Adrenal gland (tissue), 12 donors: ENCODE data around the gene NEU1. TPM values are rescaled to one million over a fixed set of nuclear protein-coding genes. Genes with fewer than 3 reads are reported as not detected.
"Not testable (repeated sequence)": the region's sequence is repeated elsewhere in the genome, so short reads cannot be mapped to it uniquely, and the experiment has no call there.

ENCODE experiments used
- DNase-seq, 7 donors: peaks; one replicate each; pipeline ENCODE4 v3.0.0-alpha.2; 2019 to 2020
- H3K27ac ChIP-seq, 5 donors: fragments of 200-600 bp; sonication (generic) in 4 of 5; 1 replicate in 3 of 5; 2 replicates in 2 of 5; pipeline versions ENCODE4 v1.5.1 to v1.8.0; 2016 to 2020; ENCODE audit warnings: mild to moderate bottlenecking in 1 of 5
- H3K27me3 ChIP-seq: fragments of 200-600 bp; 2 replicates; pipeline ENCODE4 v1.8.0; 2021
- H3K36me3 ChIP-seq, 2 donors: fragments of 200-600 bp; replicated peaks in 1 of 2; 1 replicate in 1 of 2; 2 replicates in 1 of 2; pipeline versions ENCODE4 v1.5.1 to v1.8.0; 2018 to 2022
- H3K4me1 ChIP-seq, 2 donors: fragments of 200-600 bp; replicated peaks in 1 of 2; 1 replicate in 1 of 2; 2 replicates in 1 of 2; pipeline versions ENCODE4 v1.5.1 to v1.8.0; 2018 to 2021
- H3K4me3 ChIP-seq, 4 donors: fragments of 200-600 bp; sonication (generic) in 3 of 4; one replicate each; pipeline ENCODE4 v1.5.1; 2016 to 2018
- H3K9me3 ChIP-seq, 3 donors: fragments of 200-600 bp; sonication (generic) in 1 of 3; replicated peaks in 1 of 3; 1 replicate in 2 of 3; 2 replicates in 1 of 3; pipeline versions ENCODE4 v1.5.1 to v1.8.0; 2016 to 2021
- CTCF ChIP-seq, 6 experiments: fragments of 450-650 bp in 4 of 6; fragments of 200-600 bp in 2 of 6; sonication (generic) in 1 of 6; IDR thresholded peaks; 1 replicate in 5 of 6; 2 replicates in 1 of 6; pipeline versions ENCODE4 v1.5.1 to v1.8.0; 2016 to 2021; ENCODE audit warnings: antibody characterized with exemption in 6 of 6, mild to moderate bottlenecking in 2 of 6, moderate library complexity in 1 of 6
- POLR2A ChIP-seq, 2 donors: fragments of 450-650 bp; IDR thresholded peaks; one replicate each; pipeline ENCODE4 v1.6.1; 2017; ENCODE audit warnings: antibody characterized with exemption in 2 of 2, mild to moderate bottlenecking in 2 of 2, moderate library complexity in 1 of 2
- WGBS, 4 donors: extraction: QIAGEN DNeasy Blood & Tissue Kit in 2 of 4; methylation state at CpG; one replicate each; pipeline versions ENCODE4 v1.1.5 to v1.1.7; 2013 to 2017; 5-methylcytosine and 5-hydroxymethylcytosine counted together
- intact Hi-C, 2 donors: fragments of 100-400 bp; cut with DNase I; formaldehyde crosslinking; loops; one replicate each; pipeline versions ENCODE4 v1.14.1 to v1.15.0; 2022 to 2023
- polyA plus RNA-seq, 3 donors: library from polyadenylated mRNA; stranded (reverse); fragments of 200-250 nt in 2 of 3; fragments of 350-450 nt in 1 of 3; fragmentation: Illumina TruSeq in 1 of 3; extraction: RNeasy Lipid Tissue Mini Kit (QIAGEN cat#74804) in 1 of 3; gene quantifications; one replicate each; pipeline ENCODE4 v1.2.3, GENCODE V29; 2013 to 2014
- total RNA-seq, 9 donors: library from RNA; depleted of rRNA in 4 of 9; stranded (reverse); fragments of >200 nt in 4 of 9; fragments of 120-200 nt in 1 of 9; fragmentation: NEBNext Ultra II Directional in 1 of 9; extraction: Animal tissue kit (Norgen Biotek cat#: 25700) in 1 of 9; gene quantifications; one replicate each; pipeline versions ENCODE4 v1.1.0 to v1.2.4, GENCODE V29; 2013 to 2023
- donor health status: healthy with polysubstance abuse.
- donor health status: Bipolar disorder and iron deficiency.
- donor health status: DM: yes; HTN: yes; CAD: no.
- donor health status: DM: no; HTN: no; CAD: no.
- donor health status: DM: no; HTN: no; CAD: no.
- donor health status: DM: yes; HTN: yes; CAD: no.

Gene NEU1
- total and polyA plus RNA-seq, 12 donors: 57.8 to 178 (median 108) TPM

GRCh38 chr6:31861150-31861549, 1.5 kb downstream of the NEU1 start:
- no peaks in the 10 kb centered on the region for H3K9me3 ChIP-seq
- peaks cover 3 to 21% of the 10 kb centered on the region in 2 donors for H3K4me1 ChIP-seq
- 88 to 96% (median 94%) methylated on average over 7 of the region's 7 CpGs for WGBS, 4 donors
- TF ChIP-seq CTCF (IDR thresholded peaks at IDR 0.05) (no peak), POLR2A (IDR thresholded peaks at IDR 0.05) (no peak)
- intact Hi-C loops: no loop called here
- H3K27ac ChIP-seq: no peak overlapping the region
- no peaks in the 10 kb centered on the region for H3K27me3 ChIP-seq
- DNase-seq: no peak
- H3K4me3 ChIP-seq: no peak overlapping the region
- peaks cover 0 to 43% of the 10 kb centered on the region in 2 donors for H3K36me3 ChIP-seq

- Histone ChIP-seq H3K4me1 (peaks cover 3 to 21% of the 10 kb centered on the region in 2 donors), H3K27ac (no peak overlapping the region), H3K4me3 (no peak overlapping the region), H3K36me3 (peaks cover 0 to 43% of the 10 kb centered on the region in 2 donors), H3K9me3 (no peaks in the 10 kb centered on the region), H3K27me3 (no peaks in the 10 kb centered on the region)
- DNase-seq: no peak
- intact Hi-C loops: no loop called here
- TF ChIP-seq POLR2A (IDR thresholded peaks at IDR 0.05) (no peak), CTCF (IDR thresholded peaks at IDR 0.05) (no peak)
- 85 to 100% (median 96%) methylated on average over 1 to 13 of the region's 13 CpGs for WGBS, 4 donors
Measured at GRCh38 chr6:31860349-31860748, 2.3 kb downstream of the NEU1 start.

DNA sequence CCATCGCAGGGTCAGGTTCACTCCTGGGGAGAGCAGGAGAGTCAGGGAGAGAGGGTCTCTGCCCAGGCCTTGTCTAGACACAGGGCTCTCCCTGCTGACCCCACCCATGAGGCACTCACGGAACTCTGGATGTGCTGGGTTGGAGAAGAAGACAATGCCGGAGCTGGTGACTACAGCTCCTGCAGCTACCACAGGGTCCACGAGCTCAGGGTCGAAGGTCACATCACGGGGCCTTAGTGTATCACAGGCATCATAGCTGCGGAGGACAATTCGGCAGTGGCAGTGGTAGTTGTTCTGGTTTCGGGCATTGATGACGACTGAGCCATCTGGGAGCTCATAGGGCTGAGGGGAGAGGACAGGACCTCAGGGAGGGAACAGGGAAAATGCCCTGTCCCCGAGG, 2.7 kb downstream of the NEU1 start:
- no peaks in the 10 kb centered on the region for H3K9me3 ChIP-seq
- H3K36me3 ChIP-seq: peaks cover 0 to 43% of the 10 kb centered on the region in 2 donors
- no peak overlapping the region for H3K4me3 ChIP-seq
- no peak overlapping the region for H3K27ac ChIP-seq
- TF ChIP-seq POLR2A (IDR thresholded peaks at IDR 0.05): no peak
- no peak for TF ChIP-seq CTCF (IDR thresholded peaks at IDR 0.05)
- H3K4me1 ChIP-seq: peaks cover 3 to 21% of the 10 kb centered on the region in 2 donors
- no peaks in the 10 kb centered on the region for H3K27me3 ChIP-seq
- no peak for DNase-seq
- intact Hi-C loops: no loop called here
- WGBS, 4 donors: 87 to 92% (median 90%) methylated on average over 10 to 11 of the region's 11 CpGs

GRCh38 chr6:31858707-31859106, 3.9 kb downstream of the NEU1 start:
- Histone ChIP-seq H3K27me3 (no peaks in the 10 kb centered on the region), H3K27ac (no peak overlapping the region), H3K9me3 (no peaks in the 10 kb centered on the region), H3K4me3 (no peak overlapping the region), H3K4me1 (peaks cover 3 to 15% of the 10 kb centered on the region in 2 donors), H3K36me3 (peaks cover 0 to 43% of the 10 kb centered on the region in 2 donors)
- TF ChIP-seq CTCF (IDR thresholded peaks at IDR 0.05): no peak
- TF ChIP-seq POLR2A (IDR thresholded peaks at IDR 0.05): no peak
- WGBS, 4 donors: 94 to 97% (median 95%) methylated on average over 8 of the region's 8 CpGs
- intact Hi-C loops: no loop called here
- no peak for DNase-seq

DNA sequence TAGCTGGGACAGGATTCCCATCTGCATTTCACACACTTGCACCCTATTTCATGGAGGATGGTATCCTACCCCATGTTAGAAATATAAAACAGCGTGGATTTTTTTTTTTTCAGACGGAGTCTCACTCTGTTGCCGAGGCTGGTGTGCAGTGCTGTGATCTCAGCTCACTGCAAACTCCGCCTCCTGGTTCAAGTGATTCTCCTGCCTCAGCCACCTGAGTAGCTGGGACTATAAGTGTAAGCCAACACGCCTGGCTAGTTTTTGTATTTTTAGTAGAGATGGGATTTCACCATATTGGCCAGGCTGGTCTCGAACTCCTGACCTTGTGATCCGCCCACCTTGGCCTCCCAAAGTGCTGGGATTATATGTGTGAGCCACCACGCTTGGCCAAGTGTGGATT, 4.8 kb downstream of the NEU1 start:
- DNase-seq, H3K4me3 ChIP-seq, H3K27ac ChIP-seq, intact Hi-C loops, H3K9me3 ChIP-seq, H3K27me3 ChIP-seq, H3K4me1 ChIP-seq: not testable (repeated sequence)
- WGBS, 4 donors: 82 to 93% (median 88%) methylated on average over 5 to 8 of the region's 8 CpGs
- H3K36me3 ChIP-seq: peaks cover 0 to 43% of the 10 kb centered on the region in 2 donors

GRCh38 chr6:31851980-31852718, 10.5 kb downstream of the NEU1 start:
- H3K27ac ChIP-seq, DNase-seq, H3K4me1 ChIP-seq, intact Hi-C loops, H3K4me3 ChIP-seq, H3K9me3 ChIP-seq, H3K27me3 ChIP-seq, H3K36me3 ChIP-seq: not testable (repeated sequence)
- 77 to 93% (median 88%) methylated on average over 8 to 35 of the region's 35 CpGs for whole genome bisulfite sequencing, 4 donors
